Parietal lobe (tissue), 2 donors: ENCODE measurements around the gene TMEM87A. TPM values are rescaled to one million over a fixed set of nuclear protein-coding genes. Genes with fewer than 3 reads are reported as not detected.

Experiments used
- small RNA-seq: library from RNA; depleted of rRNA; stranded (forward); fragments of <200 nt; gene quantifications from one replicate; pipeline ENCODE3, GENCODE V24; 2014; ENCODE audit warnings: low replicate concordance
- total RNA-seq: library from RNA; depleted of rRNA; stranded (reverse); fragments of >200 nt; gene quantifications from one replicate; pipeline ENCODE4 v1.2.3, GENCODE V29; 2014

TMEM87A gene
- 76.1 TPM for total RNA-seq

GRCh38 chr15:42272939-42273899 lies at the start of gene TMEM87A, which contains the start of gene GANC:
Gene TMEM87A, minus strand, starts transcription at chr15:42273433. Its CDS starts 35 bp downstream, at chr15:42273398.
Gene GANC, plus strand, starts transcription at chr15:42273201. Its CDS starts 1,281 bp downstream, at chr15:42274482.

GRCh38 chr15:42207674-42208579 lies 65.3 kb downstream of the TMEM87A start, which contains the start of gene VPS39:
Gene VPS39, minus strand, starts transcription at chr15:42208304. Its CDS starts 151 bp downstream, at chr15:42208153.

Small RNA genes lying within 50 kb of the gene (small RNA-seq; reads per million reads assigned to genes)
- gene MIR627, result 0.12 reads per million

Other genes starting within 250 kb of the TMEM87A start
- not detected for gene PLA2G4D, start 178.9 kb downstream of the TMEM87A start, total RNA-seq
- not detected for gene PLA2G4F, start 116.8 kb downstream of the TMEM87A start, total RNA-seq
- 109 TPM for gene VPS39, start 65.1 kb downstream of the TMEM87A start, total RNA-seq
- gene GANC, start 232 bp downstream of the TMEM87A start, total RNA-seq, result 21.0 TPM
- gene CAPN3, start 86.1 kb upstream of the TMEM87A start, total RNA-seq, result 1.9 TPM
- 61.7 TPM for gene ZNF106, start 217.7 kb upstream of the TMEM87A start, total RNA-seq
- 32.9 TPM for gene SNAP23, start 222.2 kb upstream of the TMEM87A start, total RNA-seq